ENCODE measurements around the gene EP300. TPM values are rescaled to one million over a fixed set of nuclear protein-coding genes. Genes with fewer than 3 reads are reported as not detected.

Gene EP300
- total and polyA plus RNA-seq, 2 of the 8 experiments (the other 6 are each of a cell fraction or from before 2014, with no cell fraction given) = 39.5 to 109 TPM

DNA sequence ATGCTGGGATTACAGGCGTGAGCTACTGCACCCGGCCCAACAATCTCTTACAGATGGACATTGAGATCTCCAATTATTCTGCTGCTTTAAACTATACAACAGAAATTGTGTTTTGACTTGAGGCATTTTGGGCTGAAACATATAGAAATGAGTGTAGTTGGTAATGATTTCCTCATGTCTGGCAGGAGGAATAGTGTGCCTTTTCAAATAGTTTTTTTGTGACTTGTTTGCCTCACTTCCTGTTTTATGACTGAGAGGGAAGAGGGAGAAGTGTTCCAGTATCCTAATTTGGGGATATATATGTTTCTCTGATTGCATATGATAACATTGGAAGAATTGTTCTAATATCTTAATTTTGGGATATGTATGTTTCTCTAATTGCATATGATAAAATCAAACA, 40.2 kb downstream of the EP300 start (continued):
- TF ChIP-seq, protein P1, sequence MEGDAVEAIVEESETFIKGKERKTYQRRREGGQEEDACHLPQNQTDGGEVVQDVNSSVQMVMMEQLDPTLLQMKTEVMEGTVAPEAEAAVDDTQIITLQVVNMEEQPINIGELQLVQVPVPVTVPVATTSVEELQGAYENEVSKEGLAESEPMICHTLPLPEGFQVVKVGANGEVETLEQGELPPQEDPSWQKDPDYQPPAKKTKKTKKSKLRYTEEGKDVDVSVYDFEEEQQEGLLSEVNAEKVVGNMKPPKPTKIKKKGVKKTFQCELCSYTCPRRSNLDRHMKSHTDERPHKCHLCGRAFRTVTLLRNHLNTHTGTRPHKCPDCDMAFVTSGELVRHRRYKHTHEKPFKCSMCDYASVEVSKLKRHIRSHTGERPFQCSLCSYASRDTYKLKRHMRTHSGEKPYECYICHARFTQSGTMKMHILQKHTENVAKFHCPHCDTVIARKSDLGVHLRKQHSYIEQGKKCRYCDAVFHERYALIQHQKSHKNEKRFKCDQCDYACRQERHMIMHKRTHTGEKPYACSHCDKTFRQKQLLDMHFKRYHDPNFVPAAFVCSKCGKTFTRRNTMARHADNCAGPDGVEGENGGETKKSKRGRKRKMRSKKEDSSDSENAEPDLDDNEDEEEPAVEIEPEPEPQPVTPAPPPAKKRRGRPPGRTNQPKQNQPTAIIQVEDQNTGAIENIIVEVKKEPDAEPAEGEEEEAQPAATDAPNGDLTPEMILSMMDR (IDR thresholded peaks at IDR 0.05; ENCODE audit: control extremely low read depth in 1 of 3, insufficient read depth in 1 of 3, low read depth in 1 of 3, low read length in 3 of 3) = no peak
- no peak for TF ChIP-seq TAF1 (IDR thresholded peaks at IDR 0.05; ENCODE audit: low read depth, low read length)
- no peak for TF ChIP-seq POU5F1 (IDR thresholded peaks at IDR 0.05; ENCODE audit: low read depth, low read length)
- TF ChIP-seq HDAC2 (IDR thresholded peaks at IDR 0.05; ENCODE audit: borderline replicate concordance in 1 of 2, low read depth in 2 of 2, low read length in 2 of 2) = no peak
- no peak for TF ChIP-seq POLR2AphosphoS5 (IDR thresholded peaks at IDR 0.05; ENCODE audit: low read depth, low read length)
